ENCODE measurements around the gene KRTAP23-1. TPM values are rescaled to one million over a fixed set of nuclear protein-coding genes. Genes with fewer than 3 reads are reported as not detected.

The KRTAP23-1 gene, protein sequence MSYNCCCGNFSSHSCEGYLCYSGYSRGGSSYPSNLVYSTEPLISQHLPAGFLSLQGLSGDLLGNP
- not detected in 2 replicates for total RNA-seq

DNA sequence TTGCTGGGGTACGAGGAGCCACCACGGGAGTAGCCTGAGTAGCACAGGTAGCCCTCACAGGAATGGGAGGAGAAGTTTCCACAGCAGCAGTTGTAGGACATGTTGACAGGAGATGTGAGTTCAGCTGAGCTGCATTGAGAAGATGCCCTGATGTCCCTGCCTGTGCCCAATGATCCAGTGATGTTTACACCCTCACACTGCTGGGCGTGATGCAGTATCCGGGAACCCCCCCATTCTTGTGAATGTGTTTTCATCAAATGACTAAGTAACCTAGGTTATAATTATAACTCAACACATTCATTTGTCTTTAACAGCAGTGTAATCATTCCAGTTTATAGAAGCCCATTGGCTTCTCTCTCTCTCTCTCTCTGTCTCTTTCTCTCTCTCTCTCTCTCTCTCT is at the start of gene KRTAP23-1:
KRTAP23-1 (minus strand) TSS at position 101 of the 400 bp plus-strand sequence; CDS start at position 101, 0 bp downstream.

DNA sequence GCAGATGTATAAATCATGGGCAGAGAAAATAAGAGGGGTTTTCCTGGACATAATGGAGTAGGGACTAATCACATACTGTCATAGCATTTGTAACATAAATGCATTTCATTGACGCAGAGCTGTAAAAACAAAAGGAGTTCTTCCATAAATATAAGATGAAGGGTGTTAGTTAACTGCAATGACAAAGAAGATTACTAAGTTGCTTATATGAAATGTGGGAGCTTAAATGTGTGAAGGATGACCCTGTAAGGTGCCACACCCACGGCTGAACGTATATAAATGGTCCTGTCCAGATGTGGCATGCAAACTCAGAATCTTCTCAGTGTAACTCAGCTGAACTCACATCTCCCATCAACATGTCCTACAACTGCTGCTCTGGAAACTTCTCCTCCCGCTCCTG is 47.3 kb upstream of the KRTAP23-1 start, which contains the start of gene KRTAP13-1:
KRTAP13-1 (plus strand) TSS at position 301 of the 400 bp plus-strand sequence; CDS start at position 357, 56 bp downstream.

DNA sequence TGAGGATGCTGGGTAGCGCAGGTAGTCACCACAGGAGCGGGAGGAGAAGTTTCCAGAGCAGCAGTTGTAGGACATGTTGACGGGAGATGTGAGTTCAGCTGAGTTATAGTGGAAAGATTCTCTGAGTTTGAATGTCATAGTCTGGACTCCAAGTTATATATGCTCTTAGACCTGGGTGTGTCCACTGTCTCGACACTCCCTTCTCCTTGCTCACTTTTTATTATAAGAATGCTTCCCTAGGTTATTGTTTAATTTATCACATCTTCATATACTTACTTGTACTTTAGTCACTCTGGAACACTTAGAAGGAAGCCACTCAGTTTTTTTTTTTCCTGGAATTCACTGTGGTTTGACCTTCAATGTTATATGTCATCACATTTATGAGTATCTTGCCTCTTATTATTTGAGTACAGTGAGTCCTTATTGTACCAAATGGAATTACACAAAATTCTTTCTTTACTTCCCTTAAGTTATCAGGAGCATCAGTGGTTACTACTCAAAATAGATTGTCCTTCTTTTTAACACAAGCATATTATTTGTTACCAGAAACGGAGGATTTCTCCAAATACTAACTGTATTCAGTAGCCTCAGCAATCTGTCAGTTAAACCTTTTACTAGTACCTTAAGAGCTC is 23.8 kb upstream of the KRTAP23-1 start, which contains the start of gene KRTAP13-2:
KRTAP13-2 (minus strand) TSS at position 133 of the 632 bp plus-strand sequence; CDS start at position 75, 58 bp downstream.

DNA sequence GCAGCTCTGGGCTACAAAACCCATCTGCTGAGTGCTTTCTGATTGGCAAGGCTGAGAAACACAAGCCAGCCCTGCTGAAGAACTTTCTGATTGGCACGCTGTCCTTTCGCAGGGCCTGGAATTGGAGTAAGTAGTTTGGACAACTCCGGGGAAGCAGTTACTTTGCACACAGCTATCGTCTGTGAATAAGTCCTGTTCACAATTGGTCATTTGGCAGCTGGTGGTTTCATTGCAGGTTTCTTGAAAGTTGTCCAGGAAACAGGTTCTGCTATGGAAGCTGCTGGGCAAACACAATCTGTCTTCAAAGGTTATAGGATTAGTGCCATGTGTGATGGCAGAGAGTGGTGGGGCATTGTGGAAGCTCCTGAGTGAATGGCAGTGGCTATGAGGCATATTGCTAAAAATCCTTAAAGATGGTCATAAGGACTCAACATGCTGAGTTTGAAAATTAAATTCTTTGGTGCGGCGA is 11.1 kb downstream of the KRTAP23-1 start, which contains the start of gene KRTAP27-1:
KRTAP27-1 (minus strand) TSS at position 419 of the 469 bp plus-strand sequence; CDS start at position 393, 26 bp downstream.

DNA sequence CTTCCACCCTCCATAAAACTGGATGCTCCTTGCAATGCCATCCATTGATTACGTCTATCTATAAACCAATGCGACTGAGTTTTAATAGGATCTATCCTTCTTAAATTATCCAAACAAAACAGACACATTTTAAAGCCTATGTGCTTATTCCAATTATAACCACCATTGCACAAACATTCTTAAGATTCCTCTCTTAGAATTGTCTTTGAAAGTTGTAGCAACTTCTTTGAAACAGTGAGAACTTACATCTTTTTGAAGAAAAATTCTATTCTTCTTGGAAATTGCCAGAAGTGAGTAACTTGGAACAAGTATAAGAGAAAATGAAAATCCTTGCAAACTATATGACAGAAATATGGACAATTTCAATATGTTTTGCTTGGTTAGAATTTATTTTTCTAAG is 28.2 kb downstream of the KRTAP23-1 start, which contains the start of gene KRTAP26-1:
KRTAP26-1 (minus strand) TSS at position 101 of the 400 bp plus-strand sequence. CDS start 280 bp downstream, outside the sequence.

Other genes with a start within 250 kb of the KRTAP23-1 start
- not detected in 2 replicates for gene CLDN17, start 181.8 kb downstream of the KRTAP23-1 start, total RNA-seq
- not detected in 2 replicates for gene CLDN8, start 132.5 kb downstream of the KRTAP23-1 start, total RNA-seq
- not detected in 2 replicates for gene KRTAP24-1, start 65.7 kb downstream of the KRTAP23-1 start, total RNA-seq
- not detected in 2 replicates for gene KRTAP25-1, start 59.1 kb downstream of the KRTAP23-1 start, total RNA-seq
- not detected in 2 replicates for gene KRTAP26-1, start 28.3 kb downstream of the KRTAP23-1 start, total RNA-seq
- not detected in 2 replicates for gene KRTAP27-1, start 10.9 kb downstream of the KRTAP23-1 start, total RNA-seq
- not detected in 2 replicates for gene KRTAP13-2, start 23.7 kb upstream of the KRTAP23-1 start, total RNA-seq
- gene KRTAP13-1, start 47.4 kb upstream of the KRTAP23-1 start, total RNA-seq: not detected in 2 replicates
- gene KRTAP13-3, start 77.3 kb upstream of the KRTAP23-1 start, total RNA-seq: not detected in 2 replicates
- gene KRTAP13-4, start 81.6 kb upstream of the KRTAP23-1 start, total RNA-seq: not detected in 2 replicates
- not detected in 2 replicates for gene KRTAP15-1, start 91.7 kb upstream of the KRTAP23-1 start, total RNA-seq
- not detected in 2 replicates for gene KRTAP19-1, start 131.8 kb upstream of the KRTAP23-1 start, total RNA-seq
- not detected in 2 replicates for gene KRTAP19-2, start 138.8 kb upstream of the KRTAP23-1 start, total RNA-seq
- not detected in 2 replicates for gene KRTAP19-3, start 143.4 kb upstream of the KRTAP23-1 start, total RNA-seq
- gene KRTAP19-4, start 148.6 kb upstream of the KRTAP23-1 start, total RNA-seq: not detected in 2 replicates
- gene KRTAP19-5, start 153.5 kb upstream of the KRTAP23-1 start, total RNA-seq: not detected in 2 replicates
- not detected in 2 replicates for gene KRTAP19-6, start 193.3 kb upstream of the KRTAP23-1 start, total RNA-seq
- not detected in 2 replicates for gene KRTAP19-7, start 212.7 kb upstream of the KRTAP23-1 start, total RNA-seq
- gene KRTAP22-2, start 241.8 kb upstream of the KRTAP23-1 start, total RNA-seq: not detected in 2 replicates
- not detected in 2 replicates for gene KRTAP6-3, start 243.8 kb upstream of the KRTAP23-1 start, total RNA-seq

Measured in smooth muscle cell of bladder (primary cell).